H1 (cell line): ENCODE measurements around the gene KRTAP2-4. TPM values are rescaled to one million over a fixed set of nuclear protein-coding genes. Genes with fewer than 3 reads are reported as not detected.

Experiments
- CTCF ChIA-PET: fragments of 300-600 bp; sonication (Branson Sonifier 250); formaldehyde crosslinking; loops from one replicate; lab custom pipeline; 2021; ENCODE audit not compliant: partially characterized antibody; lab: Charles Lee
- POLR2A ChIA-PET: fragments of 300-600 bp; sonication (Branson Sonifier 250); formaldehyde crosslinking; loops from one replicate; lab custom pipeline; 2021; ENCODE audit warnings: inconsistent platforms; ENCODE audit not compliant: partially characterized antibody; lab: Charles Lee
- DNase-seq, 2 experiments: peaks; one replicate each; pipeline versions ENCODE4 v3.0.0 to v3.0.0-alpha.2; 2010 to 2022; ENCODE audit warnings: low spot score in 2 of 2, low read depth in 1 of 2, mixed read lengths in 1 of 2
- FAIRE-seq: peaks from 2 replicates; lab custom pipeline; 2011; peaks lifted over from hg19 to GRCh38; lab: Jason Lieb, UNC
- H2AFZ ChIP-seq: 2 replicates; pipeline ENCODE4 v1.8.1; 2012; ENCODE audit warnings: low read length, inconsistent platforms
- H2AK5ac ChIP-seq: 2 replicates; pipeline ENCODE4 v1.6.1; 2013; ENCODE audit warnings: low read depth, low read length
- H2BK120ac ChIP-seq: replicated peaks from 2 replicates; pipeline ENCODE3; 2013; ENCODE audit warnings: low read depth, low read length, inconsistent platforms
- H2BK12ac ChIP-seq: 2 replicates; pipeline ENCODE4 v1.6.1; 2013; ENCODE audit warnings: low read depth, low read length
- H2BK15ac ChIP-seq: 2 replicates; pipeline ENCODE4 v1.6.1; 2013; ENCODE audit warnings: low read length
- H2BK20ac ChIP-seq: 2 replicates; pipeline ENCODE4 v1.6.1; 2013; ENCODE audit warnings: low read length
- H2BK5ac ChIP-seq: 2 replicates; pipeline ENCODE4 v1.6.1; 2013; ENCODE audit warnings: low read depth, low read length
- H3K14ac ChIP-seq: 2 replicates; pipeline ENCODE4 v1.6.1; 2013; ENCODE audit warnings: inconsistent platforms; ENCODE audit not compliant: insufficient read length
- H3K18ac ChIP-seq: 2 replicates; pipeline ENCODE4 v1.6.1; 2013; ENCODE audit warnings: low read length; ENCODE audit errors: extremely low read depth
- H3K23ac ChIP-seq: 2 replicates; pipeline ENCODE4 v1.6.1; 2013; ENCODE audit warnings: inconsistent platforms; ENCODE audit not compliant: insufficient read length
- H3K23me2 ChIP-seq: 2 replicates; pipeline ENCODE4 v1.6.1; 2013; ENCODE audit warnings: low read depth, low read length
- H3K27ac ChIP-seq: 2 replicates; pipeline ENCODE4 v1.6.1; 2011; ENCODE audit warnings: low read depth, low read length, inconsistent platforms
- H3K27me3 ChIP-seq, 4 experiments: replicated peaks in 1 of 4; 1 replicate in 1 of 4; 2 replicates in 3 of 4; pipeline versions ENCODE4 v1.6.1 to v1.8.1; 2011 to 2013; ENCODE audit warnings: low read length in 3 of 4, mild to moderate bottlenecking in 3 of 4, inconsistent platforms in 2 of 4, mixed read lengths in 2 of 4, moderate library complexity in 1 of 4; ENCODE audit not compliant: control insufficient read depth in 3 of 4, insufficient read depth in 3 of 4; ENCODE audit errors: extremely low read depth in 1 of 4
- H3K36me3 ChIP-seq, 4 experiments: 2 replicates each; pipeline versions ENCODE4 v1.6.1 to v1.8.1; 2011 to 2013; ENCODE audit warnings: mild to moderate bottlenecking in 4 of 4, low read length in 3 of 4, moderate library complexity in 2 of 4, control low read depth in 1 of 4, inconsistent platforms in 1 of 4; ENCODE audit not compliant: insufficient read depth in 4 of 4, control insufficient read depth in 2 of 4
- H3K4ac ChIP-seq: replicated peaks from 2 replicates; pipeline ENCODE3; 2013; ENCODE audit warnings: low read length, low read depth, mixed read lengths, inconsistent platforms; ENCODE audit not compliant: insufficient read length
- H3K4me1 ChIP-seq, 4 experiments: replicated peaks in 1 of 4; 1 replicate in 1 of 4; 2 replicates in 3 of 4; pipeline versions ENCODE4 v1.6.1 to v1.8.1; 2011 to 2013; ENCODE audit warnings: low read length in 3 of 4, inconsistent platforms in 2 of 4, mixed read lengths in 1 of 4; ENCODE audit not compliant: insufficient read depth in 4 of 4, control insufficient read depth in 3 of 4
- H3K4me2 ChIP-seq, 2 experiments: 2 replicates each; pipeline versions ENCODE4 v1.6.1 to v1.8.1; 2011 to 2013; ENCODE audit warnings: low read depth in 2 of 2, low read length in 2 of 2, control low read depth in 1 of 2, inconsistent platforms in 1 of 2, mild to moderate bottlenecking in 1 of 2; ENCODE audit not compliant: insufficient read depth in 1 of 2
- H3K4me3 ChIP-seq, 4 experiments: fragments of 200-600, 300-600 bp in 1 of 4; sonication (generic), shearing (Covaris generic), sonication (Bioruptor Twin) in 1 of 4; 2 replicates each; pipeline versions ENCODE4 v1.5.1 to v1.8.1; 2011 to 2016; ENCODE audit warnings: low read length in 4 of 4, low read depth in 3 of 4, control low read depth in 2 of 4, inconsistent platforms in 2 of 4, mild to moderate bottlenecking in 2 of 4, mixed read lengths in 1 of 4, moderate library complexity in 1 of 4; ENCODE audit not compliant: insufficient read depth in 2 of 4; ENCODE audit errors: extremely low read depth in 1 of 4
- H3K56ac ChIP-seq: replicated peaks from 2 replicates; pipeline ENCODE3; 2013; ENCODE audit warnings: low read depth, mild to moderate bottlenecking, mixed read lengths, low read length, inconsistent platforms; ENCODE audit not compliant: insufficient read length
- H3K79me1 ChIP-seq: 2 replicates; pipeline ENCODE4 v1.6.1; 2013; ENCODE audit warnings: low read depth, low read length, control low read depth
- H3K79me2 ChIP-seq, 2 experiments: 2 replicates each; pipeline versions ENCODE4 v1.6.1 to v1.8.1; 2012 to 2013; ENCODE audit warnings: low read length in 2 of 2, mild to moderate bottlenecking in 2 of 2, inconsistent platforms in 1 of 2; ENCODE audit not compliant: insufficient read depth in 2 of 2, control insufficient read depth in 1 of 2
- H3K9ac ChIP-seq, 4 experiments: replicated peaks in 1 of 4; 1 replicate in 1 of 4; 2 replicates in 3 of 4; pipeline versions ENCODE4 v1.6.1 to v1.8.1; 2011 to 2013; ENCODE audit warnings: low read depth in 3 of 4, low read length in 3 of 4, control low read depth in 2 of 4, mild to moderate bottlenecking in 2 of 4, moderate library complexity in 2 of 4, inconsistent platforms in 1 of 4; ENCODE audit errors: extremely low read depth in 1 of 4
- H3K9me3 ChIP-seq, 2 experiments: 2 replicates each; pipeline versions ENCODE4 v1.6.1 to v1.8.1; 2012 to 2013; ENCODE audit warnings: mild to moderate bottlenecking in 2 of 2, moderate library complexity in 2 of 2, control low read depth in 1 of 2, inconsistent platforms in 1 of 2, low read depth in 1 of 2, low read length in 1 of 2, mixed read lengths in 1 of 2; ENCODE audit not compliant: insufficient read depth in 2 of 2
- H4K20me1 ChIP-seq, 2 experiments: replicated peaks in 1 of 2; 2 replicates each; pipeline versions ENCODE3 to v1.8.1; 2011 to 2013; ENCODE audit warnings: inconsistent platforms in 2 of 2, low read length in 2 of 2, mild to moderate bottlenecking in 1 of 2; ENCODE audit not compliant: insufficient read depth in 2 of 2, control insufficient read depth in 1 of 2
- H4K5ac ChIP-seq: 2 replicates; pipeline ENCODE4 v1.6.1; 2013; ENCODE audit warnings: low read length, low read depth, mixed read lengths, inconsistent platforms; ENCODE audit not compliant: insufficient read length
- H4K8ac ChIP-seq: 2 replicates; pipeline ENCODE4 v1.8.0; 2013; ENCODE audit warnings: mild to moderate bottlenecking, moderate library complexity, low read length, inconsistent platforms; ENCODE audit not compliant: insufficient read depth; ENCODE audit errors: extremely low read depth
- H4K91ac ChIP-seq: replicated peaks from 2 replicates; pipeline ENCODE3; 2013; ENCODE audit warnings: low read length, mixed read lengths, inconsistent platforms; ENCODE audit not compliant: insufficient read length
- ASH2L ChIP-seq: fragments of 200-600, 300-600 bp; sonication (generic); IDR thresholded peaks from one replicate; pipeline ENCODE4 v1.7.1; 2017; ENCODE audit warnings: low read length
- BCL11A ChIP-seq, 2 experiments: IDR thresholded peaks; one replicate each; pipeline ENCODE4 v1.6.1; 2011; ENCODE audit warnings: low read depth in 2 of 2, low read length in 2 of 2, mild to moderate bottlenecking in 2 of 2
- CBX8 ChIP-seq: fragments of 300-800, 300-1000 bp; sonication (generic); IDR thresholded peaks from 2 replicates; pipeline ENCODE4 v1.7.1; 2016; ENCODE audit warnings: low read depth, low read length, borderline replicate concordance
- CHD2 ChIP-seq: IDR thresholded peaks from 2 replicates; pipeline ENCODE4 v1.6.1; 2012; ENCODE audit warnings: low read length, improper control_type of control experiment
- FOSL1 ChIP-seq: IDR thresholded peaks from 2 replicates; pipeline ENCODE4 v1.6.1; 2011; ENCODE audit warnings: mild to moderate bottlenecking, low read depth, low read length, moderate library complexity; ENCODE audit not compliant: insufficient read depth
- KDM1A ChIP-seq: fragments of 200-600, 300-600 bp; sonication (generic); IDR thresholded peaks from 2 replicates; pipeline ENCODE4 v1.7.1; 2016; ENCODE audit warnings: mild to moderate bottlenecking, low read length, borderline replicate concordance
- KDM4A ChIP-seq: IDR thresholded peaks from one replicate; pipeline ENCODE4 v1.7.1; 2012; ENCODE audit warnings: low read depth, mild to moderate bottlenecking, moderate library complexity, low read length, inconsistent platforms; ENCODE audit not compliant: severe bottlenecking
- POLR2AphosphoS5 ChIP-seq: IDR thresholded peaks from 2 replicates; pipeline ENCODE4 v1.6.1; 2011; ENCODE audit warnings: low read depth, low read length
- POU5F1 ChIP-seq: IDR thresholded peaks from 2 replicates; pipeline ENCODE4 v1.6.1; 2011; ENCODE audit warnings: low read depth, mild to moderate bottlenecking, low read length, moderate library complexity
- ZNF274 ChIP-seq: IDR thresholded peaks from 2 replicates; pipeline ENCODE4 v1.7.0; 2012; ENCODE audit warnings: low read length, borderline replicate concordance; ENCODE audit errors: extremely low read depth
- WGBS, 2 experiments: shearing (Covaris generic) in 1 of 2; methylation state at CpG; one replicate each; pipeline versions ENCODE4 v1.1.6 to v1.1.7; 2013 to 2015; ENCODE audit warnings: low lambda C conversion rate in 2 of 2, mixed read lengths in 2 of 2, inconsistent platforms in 1 of 2, low coverage in 1 of 2, missing lambda C conversion rate in 1 of 2; ENCODE audit not compliant: insufficient replicate concordance in 2 of 2, insufficient coverage in 1 of 2, insufficient read length in 1 of 2; ENCODE audit errors: extremely low coverage in 1 of 2, missing lambda C conversion rate in 1 of 2; 5-methylcytosine and 5-hydroxymethylcytosine counted together
- polyA plus RNA-seq, 7 experiments: library from polyadenylated mRNA; depleted of rRNA in 3 of 7; stranded (reverse) in 5 of 7; unstranded in 2 of 7; fragments of >200 nt in 5 of 7; fragments of 200-250 nt in 2 of 7; gene quantifications; 1 replicate in 5 of 7; 2 replicates in 1 of 7; 4 replicates in 1 of 7; pipeline versions ENCODE4 v1.2.1 to v1.2.3, GENCODE V29; 2011 to 2013; ENCODE audit warnings: missing spikeins in 2 of 7, mixed read lengths in 2 of 7
- total RNA-seq: library from RNA; stranded (reverse); fragmentation: NEBNext Ultra II Directional; extraction: Animal tissue kit (Norgen Biotek cat#: 25700); gene quantifications from 2 replicates; pipeline ENCODE4 v1.2.1, GENCODE V29; 2021
- TF ChIP-seq, protein P1 (sequence below): IDR thresholded peaks from 2 replicates; pipeline ENCODE4 v1.6.1; 2011; ENCODE audit warnings: low read depth, mild to moderate bottlenecking, low read length; ENCODE audit not compliant: insufficient read depth

KRTAP2-4 gene
- total and polyA plus RNA-seq, 2 of the 8 experiments (the other 6 are each of a cell fraction or from before 2014, with no cell fraction given) = not detected

DNA sequence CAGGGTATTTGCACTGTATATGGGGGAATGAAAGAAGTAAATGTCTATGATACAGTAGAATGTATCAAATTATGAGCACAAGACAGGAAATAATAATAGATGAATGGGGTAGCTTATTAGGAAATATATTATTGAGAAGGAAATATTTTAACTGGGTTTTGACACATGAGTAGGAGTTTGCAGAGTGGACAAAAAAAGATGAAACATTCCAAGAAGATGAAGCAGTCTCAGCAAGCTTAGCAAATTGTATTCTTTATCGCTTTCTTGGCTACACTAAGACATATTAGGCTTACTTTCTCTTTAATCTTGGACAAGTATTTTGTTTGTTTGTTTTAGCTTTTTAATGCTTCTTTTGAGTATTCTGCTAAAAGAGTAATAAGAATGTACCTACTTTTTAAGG lies 38.2 kb upstream of the KRTAP2-4 start:
- FAIRE-seq (no peak), DNase-seq (no peak)
- H4K91ac ChIP-seq = no peak overlapping the region
- H3K4me2 ChIP-seq = no peak overlapping the region
- no peak overlapping the region for H3K23ac ChIP-seq
- 94% methylated on average over 1 of the region's 1 CpG; no CpG with 5 or more reads in 1 of the 2 experiments for WGBS, 2 experiments
- H3K9ac ChIP-seq = no peak overlapping the region
- H3K4me3 ChIP-seq = no peak overlapping the region
- CTCF ChIA-PET = no interaction called here
- H3K4me1 ChIP-seq = peaks cover 2 to 10% (median 6%) of the 10 kb centered on the region in 4 experiments; a peak in 5 of 7 replicates
- no peaks in the 10 kb centered on the region for H3K36me3 ChIP-seq
- H4K8ac ChIP-seq = no peak overlapping the region
- no peak overlapping the region for H3K56ac ChIP-seq
- no peak overlapping the region for H2AK5ac ChIP-seq
- no peak overlapping the region for H2BK12ac ChIP-seq
- H4K5ac ChIP-seq = no peak overlapping the region
- H3K18ac ChIP-seq = no peak overlapping the region
- no peak overlapping the region for H2BK5ac ChIP-seq
- H3K4ac ChIP-seq = no peak overlapping the region
- no peak overlapping the region for H2BK20ac ChIP-seq
- H2BK15ac ChIP-seq = no peak overlapping the region
- no peaks in the 10 kb centered on the region for H3K79me2 ChIP-seq
- no peaks in the 10 kb centered on the region for H3K9me3 ChIP-seq
- H3K79me1 ChIP-seq = no peaks in the 10 kb centered on the region
- no peaks in the 10 kb centered on the region for H3K27me3 ChIP-seq
- POLR2A ChIA-PET = no interaction called here
- no peak overlapping the region for H3K27ac ChIP-seq
- H3K23me2 ChIP-seq = no peaks in the 10 kb centered on the region
- H2BK120ac ChIP-seq = no peak overlapping the region
- H4K20me1 ChIP-seq = no peaks in the 10 kb centered on the region
- no peak overlapping the region for H3K14ac ChIP-seq
- no peak overlapping the region for H2AFZ ChIP-seq
- no peak for TF ChIP-seq FOSL1
- no peak for TF ChIP-seq BCL11A (IDR thresholded peaks at IDR 0.05; ENCODE audit: low read depth in 2 of 2, low read length in 2 of 2)
- TF ChIP-seq POLR2AphosphoS5 = no peak
- TF ChIP-seq CBX8 = no peak
- TF ChIP-seq KDM4A = no peak
- TF ChIP-seq KDM1A = no peak
- TF ChIP-seq, protein P1, sequence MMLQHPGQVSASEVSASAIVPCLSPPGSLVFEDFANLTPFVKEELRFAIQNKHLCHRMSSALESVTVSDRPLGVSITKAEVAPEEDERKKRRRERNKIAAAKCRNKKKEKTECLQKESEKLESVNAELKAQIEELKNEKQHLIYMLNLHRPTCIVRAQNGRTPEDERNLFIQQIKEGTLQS = no peak
- no peak for TF ChIP-seq ZNF274
- TF ChIP-seq CHD2 = no peak
- no peak for TF ChIP-seq ASH2L
- no peak for TF ChIP-seq POU5F1
